Prostate gland (tissue), 2 donors: Measurements from ENCODE around the gene GUCY1A2. TPM values are rescaled to one million over a fixed set of nuclear protein-coding genes. Genes with fewer than 3 reads are reported as not detected.

Source experiments
- DNase-seq: peaks from one replicate; pipeline ENCODE4 v3.0.0-alpha.2; 2019; ENCODE audit warnings: low spot score
- H3K27ac ChIP-seq, 2 donors: fragments of 200-600 bp; sonication (generic); 2 replicates each; pipeline ENCODE4 v1.5.1; 2017 to 2019
- H3K27me3 ChIP-seq: fragments of 200-600 bp; sonication (generic); replicated peaks from 2 replicates; pipeline ENCODE4 v1.5.1; 2019; ENCODE audit not compliant: insufficient read depth
- H3K36me3 ChIP-seq, 2 donors: fragments of 200-600 bp; sonication (generic); 1 replicate in 1 of 2; 2 replicates in 1 of 2; pipeline versions ENCODE4 v1.5.1 to v1.8.1; 2017 to 2019
- H3K4me1 ChIP-seq: fragments of 200-600 bp; sonication (generic); replicated peaks from 2 replicates; pipeline ENCODE4 v1.5.1; 2019
- H3K4me3 ChIP-seq, 2 donors: fragments of 200-600 bp; sonication (generic); 2 replicates each; pipeline ENCODE4 v1.5.1; 2017 to 2019
- H3K9me3 ChIP-seq: fragments of 200-600 bp; sonication (generic); 2 replicates; pipeline ENCODE4 v1.5.1; 2017
- POLR2A ChIP-seq: fragments of 450-650 bp; IDR thresholded peaks from one replicate; pipeline ENCODE4 v1.6.1; 2016; ENCODE audit warnings: antibody characterized with exemption, mild to moderate bottlenecking
- POLR2AphosphoS5 ChIP-seq: sonication (generic); formaldehyde crosslinking; IDR thresholded peaks from one replicate; pipeline ENCODE4 v1.6.1; 2017; ENCODE audit warnings: antibody characterized with exemption
- WGBS: methylation state at CpG from one replicate; pipeline ENCODE4 v1.1.5; 2018; 5-methylcytosine and 5-hydroxymethylcytosine counted together
- intact Hi-C: fragments of 100-400 bp; cut with DNase I; formaldehyde crosslinking; loops from one replicate; pipeline ENCODE4 v1.14.2; 2022
- total RNA-seq, 2 donors: library from RNA; depleted of rRNA; stranded (reverse); fragments of >200 nt; gene quantifications; one replicate each; pipeline ENCODE4 v1.1.0, GENCODE V29; 2016
- TF ChIP-seq, protein P1 (sequence below), 4 experiments: fragments of 200-600 bp in 2 of 4; fragments of 450-650 bp in 2 of 4; sonication (generic) in 2 of 4; IDR thresholded peaks; 1 replicate in 3 of 4; 2 replicates in 1 of 4; pipeline ENCODE4 v1.5.1; 2016 to 2019; ENCODE audit warnings: antibody characterized with exemption in 4 of 4, mild to moderate bottlenecking in 2 of 4, moderate library complexity in 2 of 4

The GUCY1A2 gene
- total RNA-seq, 2 donors from 2014 or later: 1.2 to 15.3 TPM

DNA sequence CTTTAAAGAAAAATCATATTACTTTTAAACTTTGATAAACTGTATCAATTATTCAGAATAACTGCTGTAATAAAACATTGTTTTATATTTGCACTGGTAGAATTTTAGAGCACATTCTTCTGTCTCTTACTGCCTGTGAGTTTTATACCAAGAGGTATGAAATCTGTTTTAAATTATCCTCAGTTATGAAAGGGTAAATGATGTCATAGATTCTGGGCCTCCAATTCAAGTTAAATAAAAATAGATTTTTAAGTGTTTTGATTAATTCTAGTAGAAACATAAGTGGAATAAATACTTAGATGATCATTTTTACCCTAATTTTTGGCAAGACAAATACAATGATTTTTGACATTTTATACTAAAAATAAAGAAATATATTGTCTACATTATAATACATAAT, 93.0 kb downstream of the GUCY1A2 start:
- no peak for TF ChIP-seq POLR2AphosphoS5
- TF ChIP-seq, protein P1, sequence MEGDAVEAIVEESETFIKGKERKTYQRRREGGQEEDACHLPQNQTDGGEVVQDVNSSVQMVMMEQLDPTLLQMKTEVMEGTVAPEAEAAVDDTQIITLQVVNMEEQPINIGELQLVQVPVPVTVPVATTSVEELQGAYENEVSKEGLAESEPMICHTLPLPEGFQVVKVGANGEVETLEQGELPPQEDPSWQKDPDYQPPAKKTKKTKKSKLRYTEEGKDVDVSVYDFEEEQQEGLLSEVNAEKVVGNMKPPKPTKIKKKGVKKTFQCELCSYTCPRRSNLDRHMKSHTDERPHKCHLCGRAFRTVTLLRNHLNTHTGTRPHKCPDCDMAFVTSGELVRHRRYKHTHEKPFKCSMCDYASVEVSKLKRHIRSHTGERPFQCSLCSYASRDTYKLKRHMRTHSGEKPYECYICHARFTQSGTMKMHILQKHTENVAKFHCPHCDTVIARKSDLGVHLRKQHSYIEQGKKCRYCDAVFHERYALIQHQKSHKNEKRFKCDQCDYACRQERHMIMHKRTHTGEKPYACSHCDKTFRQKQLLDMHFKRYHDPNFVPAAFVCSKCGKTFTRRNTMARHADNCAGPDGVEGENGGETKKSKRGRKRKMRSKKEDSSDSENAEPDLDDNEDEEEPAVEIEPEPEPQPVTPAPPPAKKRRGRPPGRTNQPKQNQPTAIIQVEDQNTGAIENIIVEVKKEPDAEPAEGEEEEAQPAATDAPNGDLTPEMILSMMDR (IDR thresholded peaks at IDR 0.05): no peak
- TF ChIP-seq POLR2A: no peak
- intact Hi-C loops: no loop called here

DNA sequence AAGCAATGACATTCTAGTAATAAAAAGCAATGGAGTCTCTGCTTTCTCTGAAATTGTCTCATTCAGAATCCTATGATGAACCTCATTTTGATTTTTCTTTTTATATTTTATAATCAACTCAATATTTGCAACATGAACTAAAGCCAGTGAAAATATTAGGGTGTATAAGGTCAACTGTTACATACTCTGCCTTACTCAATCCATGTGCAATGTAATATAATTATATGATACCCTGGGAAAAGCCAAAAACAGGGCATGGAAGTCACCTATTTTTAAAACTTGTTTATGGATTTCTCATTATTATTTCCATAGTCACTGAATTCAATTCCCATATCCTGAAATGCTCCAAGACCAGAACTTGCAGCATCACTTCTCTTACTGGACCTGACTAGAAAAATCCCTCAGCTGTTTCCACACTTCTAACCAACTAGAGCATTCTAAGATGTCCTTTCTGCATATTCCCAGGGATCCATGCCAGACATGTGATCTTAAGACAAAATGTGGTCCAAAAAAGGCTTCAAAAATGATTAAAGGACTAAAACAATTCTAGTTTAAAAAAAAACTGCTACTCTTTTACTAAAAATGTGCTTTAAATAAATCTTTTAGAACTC, 97.3 kb downstream of the GUCY1A2 start:
- intact Hi-C loops: no loop called here
- Histone ChIP-seq H3K4me3 (no peak overlapping the region), H3K4me1 (no peaks in the 10 kb centered on the region), H3K9me3 (no peaks in the 10 kb centered on the region), H3K27me3 (no peaks in the 10 kb centered on the region), H3K27ac (no peak overlapping the region), H3K36me3 (no peaks in the 10 kb centered on the region)
- TF ChIP-seq, protein P1 (IDR thresholded peaks at IDR 0.05): no peak
- no peak for TF ChIP-seq POLR2A
- no peak for TF ChIP-seq POLR2AphosphoS5
- DNase-seq: no peak

More for the DNA sequence above, 93.0 kb downstream of the GUCY1A2 start:
- Histone ChIP-seq H3K9me3 (no peaks in the 10 kb centered on the region), H3K27me3 (no peaks in the 10 kb centered on the region), H3K36me3 (no peaks in the 10 kb centered on the region), H3K4me1 (no peaks in the 10 kb centered on the region), H3K4me3 (no peak overlapping the region), H3K27ac (no peak overlapping the region)
- no peak for DNase-seq

- TF ChIP-seq, protein P1 (IDR thresholded peaks at IDR 0.05): no peak
- TF ChIP-seq POLR2A: no peak
- no peak for DNase-seq
- WGBS: 63% methylated on average over 2 of the region's 2 CpGs
These were observed 100.3 kb downstream of the GUCY1A2 start for GRCh38 chr11:106917973-106918372.

DNA sequence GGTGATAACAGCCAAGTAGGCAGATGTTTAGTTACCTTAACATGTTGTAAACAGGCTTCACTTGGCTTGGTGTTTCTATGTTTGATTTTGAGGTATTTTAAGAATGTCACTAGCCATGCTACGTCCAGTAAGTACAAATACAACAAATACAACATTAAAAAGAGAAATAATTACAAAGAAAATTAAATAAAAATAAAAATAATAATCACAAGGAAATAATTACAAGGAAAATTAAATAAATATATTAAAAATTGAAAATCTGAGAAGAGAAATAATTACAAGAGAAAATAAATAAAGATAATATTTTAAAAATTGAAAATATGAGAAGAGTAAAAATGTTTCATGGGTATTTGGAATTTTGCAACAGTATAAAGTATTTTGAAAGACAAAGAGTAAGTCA, 103.9 kb downstream of the GUCY1A2 start:
- H3K4me3 ChIP-seq: no peak overlapping the region
- 54% methylated on average over 1 of the region's 1 CpG for WGBS
- DNase-seq: no peak
- H3K9me3 ChIP-seq: no peaks in the 10 kb centered on the region
- no peak for TF ChIP-seq POLR2AphosphoS5
- no peaks in the 10 kb centered on the region for H3K27me3 ChIP-seq
- intact Hi-C loops: no loop called here
- no peaks in the 10 kb centered on the region for H3K36me3 ChIP-seq
- H3K27ac ChIP-seq: no peak overlapping the region
- no peaks in the 10 kb centered on the region for H3K4me1 ChIP-seq

More at GRCh38 chr11:106917973-106918372, 100.3 kb downstream of the GUCY1A2 start:
- Histone ChIP-seq H3K27me3 (no peaks in the 10 kb centered on the region), H3K9me3 (no peaks in the 10 kb centered on the region), H3K4me3 (no peak overlapping the region), H3K36me3 (no peaks in the 10 kb centered on the region), H3K27ac (no peak overlapping the region), H3K4me1 (no peaks in the 10 kb centered on the region)
- intact Hi-C loops: no loop called here

DNA sequence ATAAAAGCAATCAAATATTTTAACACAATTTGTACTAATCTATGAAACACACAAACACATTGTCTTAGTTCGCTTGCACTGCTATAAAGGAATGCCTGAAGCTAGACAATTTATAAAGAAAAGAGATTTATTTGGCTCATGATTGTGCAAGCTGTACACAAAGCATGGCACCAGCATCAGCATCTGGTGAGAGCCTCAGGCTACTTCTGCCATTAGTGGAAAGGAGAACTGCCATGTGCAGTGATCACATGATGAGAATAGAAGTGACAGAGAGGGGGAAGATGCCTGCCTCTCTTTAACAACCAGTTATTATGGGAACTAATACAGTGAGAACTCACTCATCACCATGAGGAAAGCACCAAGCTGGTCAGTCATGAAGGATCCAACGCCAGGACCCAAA, 105.1 kb downstream of the GUCY1A2 start:
- H3K36me3 ChIP-seq: no peaks in the 10 kb centered on the region
- no peaks in the 10 kb centered on the region for H3K27me3 ChIP-seq
- no peak overlapping the region for H3K4me3 ChIP-seq
- no peaks in the 10 kb centered on the region for H3K9me3 ChIP-seq
- no peaks in the 10 kb centered on the region for H3K4me1 ChIP-seq
- no peak for DNase-seq
- TF ChIP-seq, protein P1 (IDR thresholded peaks at IDR 0.05): no peak
- TF ChIP-seq POLR2AphosphoS5: no peak
- TF ChIP-seq POLR2A: no peak
- no peak overlapping the region for H3K27ac ChIP-seq
- intact Hi-C loops: no loop called here
- WGBS: 76% methylated on average over 2 of the region's 2 CpGs
